Measurements from ENCODE around the gene BEX1. TPM values are rescaled to one million over a fixed set of nuclear protein-coding genes. Genes with fewer than 3 reads are reported as not detected.
A peak's percentile ranks its signal among the peaks of the same experiment; 100 is the strongest.
"Not testable (repeated sequence)": the region's sequence is repeated elsewhere in the genome, so short reads cannot be mapped to it uniquely, and the experiment has no call there.

BEX1 gene
- 0.36 TPM in 1 of 2 replicates, not detected in the other for total RNA-seq (ENCODE audit: low replicate concordance)

- TF ChIP-seq CTCF (IDR thresholded peaks at IDR 0.05; ENCODE audit: insufficient read depth, low read length), result no peak
- H3K4me3 ChIP-seq (ENCODE audit: low read depth, low read length), result peak within 1 kb of the TSS; percentile 9
- DNase-seq (ENCODE audit: low read depth), result peak; percentile 1
Measured at GRCh38 chrX:103063918-103064434, at the start of gene BEX1. Gene BEX1, minus strand, starts transcription at chrX:103064171. Its CDS starts 897 bp downstream, at chrX:103063274.

GRCh38 chrX:103109497-103109896 lies 45.5 kb upstream of the BEX1 start:
- DNase-seq (ENCODE audit: low read depth); H3K4me3 ChIP-seq (ENCODE audit: low read depth, low read length): not testable (repeated sequence)

GRCh38 chrX:103107836-103108235 lies 43.9 kb upstream of the BEX1 start:
- H3K4me3 ChIP-seq (ENCODE audit: low read depth, low read length), result no peak overlapping the region
- peak; percentile 80 for DNase-seq (ENCODE audit: low read depth)
- TF ChIP-seq CTCF (IDR thresholded peaks at IDR 0.05; ENCODE audit: insufficient read depth, low read length), result no peak

- H3K4me3 ChIP-seq (ENCODE audit: low read depth, low read length); DNase-seq (ENCODE audit: low read depth): not testable (repeated sequence)
Measured at GRCh38 chrX:103107227-103107737, 43.3 kb upstream of the BEX1 start.

- DNase-seq (ENCODE audit: low read depth); H3K4me3 ChIP-seq (ENCODE audit: low read depth, low read length): not testable (repeated sequence)
Measured at GRCh38 chrX:103104370-103104769, 40.4 kb upstream of the BEX1 start.

- H3K4me3 ChIP-seq (ENCODE audit: low read depth, low read length); DNase-seq (ENCODE audit: low read depth): not testable (repeated sequence)
Measured at GRCh38 chrX:103103866-103104265, 39.9 kb upstream of the BEX1 start.

GRCh38 chrX:103101299-103102042 lies 37.5 kb upstream of the BEX1 start:
- peak; percentile 7 for DNase-seq (ENCODE audit: low read depth)
- TF ChIP-seq CTCF (IDR thresholded peaks at IDR 0.05; ENCODE audit: insufficient read depth, low read length), result no peak
- no peak overlapping the region for H3K4me3 ChIP-seq (ENCODE audit: low read depth, low read length)

GRCh38 chrX:103100484-103100883 lies 36.5 kb upstream of the BEX1 start:
- no peak for TF ChIP-seq CTCF (IDR thresholded peaks at IDR 0.05; ENCODE audit: insufficient read depth, low read length)
- H3K4me3 ChIP-seq (ENCODE audit: low read depth, low read length), result no peak overlapping the region
- DNase-seq (ENCODE audit: low read depth), result no peak

GRCh38 chrX:103099691-103100090 lies 35.7 kb upstream of the BEX1 start:
- no peak for DNase-seq (ENCODE audit: low read depth)
- no peak for TF ChIP-seq CTCF (IDR thresholded peaks at IDR 0.05; ENCODE audit: insufficient read depth, low read length)
- H3K4me3 ChIP-seq (ENCODE audit: low read depth, low read length), result no peak overlapping the region

Data from fibroblast of the aortic adventitia (primary cell).